RWPE2 (cell line): Measurements from ENCODE around the gene SHANK2.

Experiments
- ATAC-seq: fragments of 200-7000 bp; cut with Tn5 transposase; 3 replicates; pipeline ENCODE4 v1.9.1; 2021; ENCODE audit warnings: low read depth
- DNase-seq: peaks from one replicate; pipeline ENCODE4 v3.0.0-alpha.2; 2020; ENCODE audit warnings: low spot score
- H3K27ac ChIP-seq: fragments of 450-650 bp; 2 replicates; pipeline ENCODE4 v1.5.1; 2017; ENCODE audit warnings: mild to moderate bottlenecking; ENCODE audit not compliant: poor library complexity, severe bottlenecking
- H3K27me3 ChIP-seq: fragments of 250-450 bp; sonication (Bioruptor Pico); 2 replicates; pipeline ENCODE4 v1.5.1; 2021; ENCODE audit warnings: mild to moderate bottlenecking, moderate library complexity; ENCODE audit not compliant: insufficient read depth, poor library complexity, severe bottlenecking
- H3K36me3 ChIP-seq: fragments of 250-450 bp; sonication (Bioruptor Pico); 2 replicates; pipeline ENCODE4 v1.5.1; 2020; ENCODE audit warnings: low read depth, mild to moderate bottlenecking, moderate library complexity
- H3K4me1 ChIP-seq: fragments of 250-450 bp; sonication (Bioruptor Pico); 2 replicates; pipeline ENCODE4 v1.5.1; 2021; ENCODE audit warnings: mild to moderate bottlenecking, moderate library complexity; ENCODE audit not compliant: insufficient read depth, poor library complexity, severe bottlenecking
- H3K4me3 ChIP-seq: fragments of 250-450 bp; sonication (Bioruptor Pico); 2 replicates; pipeline ENCODE4 v1.5.1; 2021; ENCODE audit warnings: mild to moderate bottlenecking, moderate library complexity; ENCODE audit not compliant: severe bottlenecking
- H3K9me3 ChIP-seq: fragments of 250-450 bp; sonication (Bioruptor Pico); 2 replicates; pipeline ENCODE4 v1.5.1; 2021; ENCODE audit warnings: mild to moderate bottlenecking, moderate library complexity; ENCODE audit not compliant: severe bottlenecking
- TF ChIP-seq, protein P1 (sequence below): fragments of 450-650 bp; IDR thresholded peaks from one replicate; pipeline ENCODE4 v1.5.1; 2017; ENCODE audit warnings: mild to moderate bottlenecking, moderate library complexity; ENCODE audit not compliant: poor library complexity, severe bottlenecking

Gene SHANK2

GRCh38 chr11:71207563-71207962 is 44.8 kb downstream of the SHANK2 start:
- no peaks in the 10 kb centered on the region for H3K36me3 ChIP-seq
- ATAC-seq (no peak), DNase-seq (peak; percentile 13)
- no peaks in the 10 kb centered on the region for H3K27me3 ChIP-seq
- H3K27ac ChIP-seq, result no peak overlapping the region
- no peaks in the 10 kb centered on the region for H3K9me3 ChIP-seq
- no peaks in the 10 kb centered on the region for H3K4me1 ChIP-seq
- no peak overlapping the region for H3K4me3 ChIP-seq
- TF ChIP-seq, protein P1, sequence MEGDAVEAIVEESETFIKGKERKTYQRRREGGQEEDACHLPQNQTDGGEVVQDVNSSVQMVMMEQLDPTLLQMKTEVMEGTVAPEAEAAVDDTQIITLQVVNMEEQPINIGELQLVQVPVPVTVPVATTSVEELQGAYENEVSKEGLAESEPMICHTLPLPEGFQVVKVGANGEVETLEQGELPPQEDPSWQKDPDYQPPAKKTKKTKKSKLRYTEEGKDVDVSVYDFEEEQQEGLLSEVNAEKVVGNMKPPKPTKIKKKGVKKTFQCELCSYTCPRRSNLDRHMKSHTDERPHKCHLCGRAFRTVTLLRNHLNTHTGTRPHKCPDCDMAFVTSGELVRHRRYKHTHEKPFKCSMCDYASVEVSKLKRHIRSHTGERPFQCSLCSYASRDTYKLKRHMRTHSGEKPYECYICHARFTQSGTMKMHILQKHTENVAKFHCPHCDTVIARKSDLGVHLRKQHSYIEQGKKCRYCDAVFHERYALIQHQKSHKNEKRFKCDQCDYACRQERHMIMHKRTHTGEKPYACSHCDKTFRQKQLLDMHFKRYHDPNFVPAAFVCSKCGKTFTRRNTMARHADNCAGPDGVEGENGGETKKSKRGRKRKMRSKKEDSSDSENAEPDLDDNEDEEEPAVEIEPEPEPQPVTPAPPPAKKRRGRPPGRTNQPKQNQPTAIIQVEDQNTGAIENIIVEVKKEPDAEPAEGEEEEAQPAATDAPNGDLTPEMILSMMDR, result no peak

- Histone ChIP-seq H3K27me3 (no peaks in the 10 kb centered on the region), H3K4me1 (no peaks in the 10 kb centered on the region), H3K36me3 (no peaks in the 10 kb centered on the region), H3K27ac (no peak overlapping the region), H3K9me3 (no peaks in the 10 kb centered on the region), H3K4me3 (no peak overlapping the region)
- DNase-seq (peak; percentile 2), ATAC-seq (no peak)
- TF ChIP-seq, protein P1, result no peak
These were observed 46.2 kb downstream of the SHANK2 start for GRCh38 chr11:71206186-71206585.

- Histone ChIP-seq H3K27me3 (no peaks in the 10 kb centered on the region), H3K27ac (no peak overlapping the region), H3K4me3 (no peak overlapping the region), H3K4me1 (no peaks in the 10 kb centered on the region), H3K36me3 (no peaks in the 10 kb centered on the region), H3K9me3 (no peaks in the 10 kb centered on the region)
- TF ChIP-seq, protein P1, result no peak
- DNase-seq (no peak), ATAC-seq (no peak; the same call in 2 of the 3 replicates)
These were observed 47.4 kb downstream of the SHANK2 start for GRCh38 chr11:71204748-71205664.

GRCh38 chr11:71204294-71204693 is 48.1 kb downstream of the SHANK2 start:
- no peak for DNase-seq
- Histone ChIP-seq H3K9me3 (no peaks in the 10 kb centered on the region), H3K4me3 (no peak overlapping the region), H3K4me1 (no peaks in the 10 kb centered on the region), H3K27me3 (no peaks in the 10 kb centered on the region), H3K36me3 (no peaks in the 10 kb centered on the region), H3K27ac (no peak overlapping the region)
- TF ChIP-seq, protein P1, result no peak
- no peak for ATAC-seq

DNA sequence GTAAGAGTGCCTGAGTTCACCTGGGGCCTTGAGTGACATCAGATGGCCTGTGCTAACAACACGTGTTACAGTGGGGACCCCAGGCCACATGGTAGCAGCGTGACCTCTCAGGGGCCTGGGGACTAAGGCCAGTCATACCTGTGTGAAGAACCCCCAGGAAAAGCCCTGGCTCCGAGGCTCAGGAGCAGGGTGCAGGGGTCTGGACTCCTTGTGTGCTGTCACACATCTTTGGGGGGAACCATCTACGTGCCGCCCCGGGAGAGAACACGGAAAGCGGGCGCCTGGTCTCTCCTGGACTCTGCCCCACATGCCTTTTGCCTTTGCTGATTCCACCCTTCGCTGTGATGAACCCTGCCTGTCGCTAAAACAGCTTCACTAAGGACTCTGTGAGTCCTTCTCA is 48.7 kb downstream of the SHANK2 start:
- DNase-seq, result no peak
- H3K27me3 ChIP-seq, result no peaks in the 10 kb centered on the region
- H3K36me3 ChIP-seq, result no peaks in the 10 kb centered on the region
- no peaks in the 10 kb centered on the region for H3K4me1 ChIP-seq
- no peaks in the 10 kb centered on the region for H3K9me3 ChIP-seq
- no peak for ATAC-seq
- H3K4me3 ChIP-seq, result no peak overlapping the region
- TF ChIP-seq, protein P1, result no peak
- no peak overlapping the region for H3K27ac ChIP-seq
